Measurements from ENCODE around the gene OTULINL.

Gene OTULINL

GRCh38 chr5:14590949-14591348, 9.4 kb downstream of the OTULINL start (continued):
- TF ChIP-seq, protein P1, sequence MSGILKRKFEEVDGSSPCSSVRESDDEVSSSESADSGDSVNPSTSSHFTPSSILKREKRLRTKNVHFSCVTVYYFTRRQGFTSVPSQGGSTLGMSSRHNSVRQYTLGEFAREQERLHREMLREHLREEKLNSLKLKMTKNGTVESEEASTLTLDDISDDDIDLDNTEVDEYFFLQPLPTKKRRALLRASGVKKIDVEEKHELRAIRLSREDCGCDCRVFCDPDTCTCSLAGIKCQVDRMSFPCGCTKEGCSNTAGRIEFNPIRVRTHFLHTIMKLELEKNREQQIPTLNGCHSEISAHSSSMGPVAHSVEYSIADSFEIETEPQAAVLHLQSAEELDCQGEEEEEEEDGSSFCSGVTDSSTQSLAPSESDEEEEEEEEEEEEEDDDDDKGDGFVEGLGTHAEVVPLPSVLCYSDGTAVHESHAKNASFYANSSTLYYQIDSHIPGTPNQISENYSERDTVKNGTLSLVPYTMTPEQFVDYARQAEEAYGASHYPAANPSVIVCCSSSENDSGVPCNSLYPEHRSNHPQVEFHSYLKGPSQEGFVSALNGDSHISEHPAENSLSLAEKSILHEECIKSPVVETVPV (CRISPR knock-in tag; IDR thresholded peaks at IDR 0.05): no peak
- TF ChIP-seq, protein P2, sequence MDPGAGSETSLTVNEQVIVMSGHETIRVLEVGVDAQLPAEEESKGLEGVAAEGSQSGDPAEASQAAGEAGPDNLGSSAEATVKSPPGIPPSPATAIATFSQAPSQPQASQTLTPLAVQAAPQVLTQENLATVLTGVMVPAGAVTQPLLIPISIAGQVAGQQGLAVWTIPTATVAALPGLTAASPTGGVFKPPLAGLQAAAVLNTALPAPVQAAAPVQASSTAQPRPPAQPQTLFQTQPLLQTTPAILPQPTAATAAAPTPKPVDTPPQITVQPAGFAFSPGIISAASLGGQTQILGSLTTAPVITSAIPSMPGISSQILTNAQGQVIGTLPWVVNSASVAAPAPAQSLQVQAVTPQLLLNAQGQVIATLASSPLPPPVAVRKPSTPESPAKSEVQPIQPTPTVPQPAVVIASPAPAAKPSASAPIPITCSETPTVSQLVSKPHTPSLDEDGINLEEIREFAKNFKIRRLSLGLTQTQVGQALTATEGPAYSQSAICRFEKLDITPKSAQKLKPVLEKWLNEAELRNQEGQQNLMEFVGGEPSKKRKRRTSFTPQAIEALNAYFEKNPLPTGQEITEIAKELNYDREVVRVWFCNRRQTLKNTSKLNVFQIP (CRISPR knock-in tag; IDR thresholded peaks at IDR 0.05; ENCODE audit: borderline replicate concordance, low read depth): no peak
- no peak for TF ChIP-seq OSR1 (CRISPR knock-in tag; IDR thresholded peaks at IDR 0.05)
- no peak for TF ChIP-seq ZFP3 (CRISPR knock-in tag; IDR thresholded peaks at IDR 0.05)
- no peak for TF ChIP-seq CSDC2 (CRISPR knock-in tag; IDR thresholded peaks at IDR 0.05)
- TF ChIP-seq CREB5 (CRISPR knock-in tag; IDR thresholded peaks at IDR 0.05; ENCODE audit: low read depth): no peak

- TF ChIP-seq ZNF70 (CRISPR knock-in tag; IDR thresholded peaks at IDR 0.05): no peak
- no peak for TF ChIP-seq RARB (CRISPR knock-in tag; IDR thresholded peaks at IDR 0.05)
- TF ChIP-seq, protein P3, sequence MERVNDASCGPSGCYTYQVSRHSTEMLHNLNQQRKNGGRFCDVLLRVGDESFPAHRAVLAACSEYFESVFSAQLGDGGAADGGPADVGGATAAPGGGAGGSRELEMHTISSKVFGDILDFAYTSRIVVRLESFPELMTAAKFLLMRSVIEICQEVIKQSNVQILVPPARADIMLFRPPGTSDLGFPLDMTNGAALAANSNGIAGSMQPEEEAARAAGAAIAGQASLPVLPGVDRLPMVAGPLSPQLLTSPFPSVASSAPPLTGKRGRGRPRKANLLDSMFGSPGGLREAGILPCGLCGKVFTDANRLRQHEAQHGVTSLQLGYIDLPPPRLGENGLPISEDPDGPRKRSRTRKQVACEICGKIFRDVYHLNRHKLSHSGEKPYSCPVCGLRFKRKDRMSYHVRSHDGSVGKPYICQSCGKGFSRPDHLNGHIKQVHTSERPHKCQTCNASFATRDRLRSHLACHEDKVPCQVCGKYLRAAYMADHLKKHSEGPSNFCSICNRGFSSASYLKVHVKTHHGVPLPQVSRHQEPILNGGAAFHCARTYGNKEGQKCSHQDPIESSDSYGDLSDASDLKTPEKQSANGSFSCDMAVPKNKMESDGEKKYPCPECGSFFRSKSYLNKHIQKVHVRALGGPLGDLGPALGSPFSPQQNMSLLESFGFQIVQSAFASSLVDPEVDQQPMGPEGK (CRISPR knock-in tag; IDR thresholded peaks at IDR 0.05; ENCODE audit: borderline replicate concordance): no peak
- no peak for TF ChIP-seq ESRRG (CRISPR knock-in tag; IDR thresholded peaks at IDR 0.05)
- no peak for TF ChIP-seq ZFP30 (CRISPR knock-in tag; IDR thresholded peaks at IDR 0.05)
- no peak for TF ChIP-seq CSDC2 (CRISPR knock-in tag; IDR thresholded peaks at IDR 0.05)
- TF ChIP-seq CREB5 (CRISPR knock-in tag; IDR thresholded peaks at IDR 0.05; ENCODE audit: low read depth): no peak
- no peak for TF ChIP-seq ARNTL (CRISPR knock-in tag; IDR thresholded peaks at IDR 0.05; ENCODE audit: borderline replicate concordance, low read depth)
- TF ChIP-seq OSR1 (CRISPR knock-in tag; IDR thresholded peaks at IDR 0.05): no peak
- no peak for TF ChIP-seq TSHZ2 (CRISPR knock-in tag; IDR thresholded peaks at IDR 0.05)
- TF ChIP-seq TOX (CRISPR knock-in tag; IDR thresholded peaks at IDR 0.05; ENCODE audit: borderline replicate concordance): no peak
- TF ChIP-seq, protein P2 (CRISPR knock-in tag; IDR thresholded peaks at IDR 0.05; ENCODE audit: borderline replicate concordance, low read depth): no peak
- TF ChIP-seq ZNF8 (CRISPR knock-in tag; IDR thresholded peaks at IDR 0.05): no peak
- no peak for TF ChIP-seq GLIS3 (CRISPR knock-in tag; IDR thresholded peaks at IDR 0.05)
- ATAC-seq: no peak
Observed at GRCh38 chr5:14591548-14591947, 10.0 kb downstream of the OTULINL start.

All from SK-N-SH treated with all-trans-retinoic acid at 6 μM for 48 hours (cell line).